ENCODE results near the gene CHMP2A. TPM values are rescaled to one million over a fixed set of nuclear protein-coding genes. Genes with fewer than 3 reads are reported as not detected.
A peak's percentile ranks its signal among the peaks of the same experiment; 100 is the strongest.

The CHMP2A gene
- total and polyA plus RNA-seq, 2 of the 13 experiments (the other 11 are each of a cell fraction or from before 2014, with no cell fraction given): 49.7 to 55.0 TPM

GRCh38 chr19:58558623-58559274 is 3.8 kb upstream of the CHMP2A start (continued):
- TF ChIP-seq HBP1 (CRISPR knock-in tag; IDR thresholded peaks at IDR 0.05; ENCODE audit: low read depth) (no peak), ZNF205 (CRISPR knock-in tag; IDR thresholded peaks at IDR 0.05) (no peak), ZBTB21 (CRISPR knock-in tag; IDR thresholded peaks at IDR 0.05) (peak; percentile 30; the same call in 1 of the 2 replicates), ZNF512 (CRISPR knock-in tag; IDR thresholded peaks at IDR 0.05) (no peak), ATF3 (CRISPR knock-in tag; IDR thresholded peaks at IDR 0.05) (no peak), HOXA5 (CRISPR knock-in tag; IDR thresholded peaks at IDR 0.05) (peak; percentile 53; the same call in 1 of the 2 replicates), TRIM24 (CRISPR knock-in tag; IDR thresholded peaks at IDR 0.05) (no peak), CHCHD3 (CRISPR knock-in tag; IDR thresholded peaks at IDR 0.05) (no peak), ZNF605 (CRISPR knock-in tag; IDR thresholded peaks at IDR 0.05) (peak; percentile 65; the same call in 1 of the 2 replicates), MEIS1 (CRISPR knock-in tag; IDR thresholded peaks at IDR 0.05; ENCODE audit: borderline replicate concordance) (peak; percentile 23; the same call in 1 of the 2 replicates), ZNF101 (CRISPR knock-in tag; IDR thresholded peaks at IDR 0.05; ENCODE audit: borderline replicate concordance, low read depth) (no peak; the same call in 1 of the 2 replicates), MTF2 (CRISPR knock-in tag; IDR thresholded peaks at IDR 0.05; ENCODE audit: borderline replicate concordance) (no peak; the same call in 1 of the 2 replicates), BHLHE40 (IDR thresholded peaks at IDR 0.05; ENCODE audit: low read length) (no peak), ZFP1 (CRISPR knock-in tag; IDR thresholded peaks at IDR 0.05) (no peak), KLF6 (CRISPR knock-in tag; IDR thresholded peaks at IDR 0.05) (peak; percentile 19; the same call in 1 of the 2 replicates), MEIS2 (CRISPR knock-in tag; IDR thresholded peaks at IDR 0.05) (peak; percentile 92), ZBTB10 (CRISPR knock-in tag; IDR thresholded peaks at IDR 0.05; ENCODE audit: borderline replicate concordance) (0 out of 2 replicates have a peak, but pooled peaks have one; percentile 19), ZFP36L1 (CRISPR knock-in tag; IDR thresholded peaks at IDR 0.05) (0 out of 2 replicates have a peak, but pooled peaks have one; percentile 47), ZNF781 (CRISPR knock-in tag; IDR thresholded peaks at IDR 0.05; ENCODE audit: borderline replicate concordance, not compliant biosample characterization) (no peak), ZNF550 (CRISPR knock-in tag; IDR thresholded peaks at IDR 0.05; ENCODE audit: borderline replicate concordance) (0 out of 2 replicates have a peak, but pooled peaks have one; percentile 67), GLI4 (CRISPR knock-in tag; IDR thresholded peaks at IDR 0.05; ENCODE audit: borderline replicate concordance) (peak; percentile 19; the same call in 1 of the 2 replicates), ZNF772 (CRISPR knock-in tag; IDR thresholded peaks at IDR 0.05) (no peak; the same call in none of the 2 replicates), CREB1 (IDR thresholded peaks at IDR 0.05) (peak; percentile 91), CREB1 (CRISPR knock-in tag; IDR thresholded peaks at IDR 0.05) (peak; percentile 92), KDM2A (CRISPR knock-in tag; IDR thresholded peaks at IDR 0.05; ENCODE audit: borderline replicate concordance, low read depth) (peak; percentile 59; the same call in 1 of the 2 replicates), DNMT1 (CRISPR knock-in tag; IDR thresholded peaks at IDR 0.05) (no peak)
